GM18511 (cell line): ENCODE measurements around the gene SBF2.

Source experiments
- ATAC-seq: cut with Tn5 transposase; IDR thresholded peaks from one replicate; pipeline ENCODE4 v1.9.1; 2021; ENCODE audit warnings: mild to moderate bottlenecking, moderate library complexity; ENCODE audit not compliant: unreplicated experiment

SBF2 gene

GRCh38 chr11:9868641-9869040, 425.4 kb downstream of the SBF2 start:
- ATAC-seq = no peak

DNA sequence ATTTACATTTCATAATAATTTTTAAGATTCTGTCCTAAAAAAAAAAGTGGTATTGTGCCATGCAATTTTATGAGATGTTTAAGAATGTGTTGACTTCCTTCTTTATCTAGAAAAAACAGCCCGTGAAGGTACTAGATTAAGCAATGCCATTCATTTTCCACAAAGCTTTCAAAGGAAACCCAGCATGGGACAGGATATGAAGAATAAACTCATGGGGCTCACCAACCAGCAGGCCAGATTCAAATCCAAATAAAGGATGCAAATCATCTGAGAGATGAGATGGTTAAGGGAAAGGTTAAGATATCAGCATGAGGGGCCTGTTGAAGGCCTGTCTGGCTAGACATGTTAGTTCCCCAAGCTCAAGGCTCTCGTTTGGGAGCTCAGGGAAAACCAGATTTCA, 431.0 kb downstream of the SBF2 start:
- ATAC-seq = no peak

DNA sequence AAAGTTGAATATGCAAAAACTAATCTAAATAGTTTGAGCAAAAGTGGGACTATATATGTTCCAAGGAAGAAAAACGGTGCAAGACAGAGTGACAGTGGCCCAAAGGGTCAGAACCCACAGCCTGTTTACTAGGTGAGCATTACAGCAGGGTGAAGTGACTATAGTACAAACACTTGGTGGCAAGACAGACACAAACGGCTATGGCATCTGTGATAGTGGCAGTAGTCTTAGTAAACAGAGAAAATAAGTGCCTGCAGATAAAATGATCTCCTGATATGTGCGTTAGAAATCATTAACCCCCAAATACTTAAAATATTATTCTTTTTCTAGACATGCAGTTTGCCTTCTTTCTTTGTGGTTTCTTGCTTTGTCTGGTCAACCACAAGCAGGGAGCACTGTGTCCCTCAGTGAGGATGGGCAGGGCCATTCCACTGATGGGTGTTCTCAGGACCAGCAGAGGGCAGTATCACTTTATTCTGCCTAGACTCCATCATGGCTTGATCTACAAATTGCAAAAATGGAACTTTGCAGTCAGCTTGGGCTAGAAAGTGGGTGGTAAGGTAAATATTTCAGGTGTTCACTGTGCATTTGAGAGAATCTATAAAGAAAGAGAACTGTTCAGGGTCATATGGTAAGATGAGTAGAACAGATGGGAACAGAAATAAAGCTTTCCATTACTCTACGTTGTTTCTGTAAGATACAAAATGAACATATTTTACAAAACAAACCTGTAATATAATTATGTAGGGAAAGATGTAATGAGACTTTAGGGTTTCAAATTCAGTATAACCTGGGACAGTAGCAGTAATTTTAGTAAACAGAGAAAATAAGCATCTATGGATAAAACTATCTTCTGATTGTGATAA, 431.9 kb downstream of the SBF2 start:
- peak; percentile 91 for ATAC-seq

- no peak for ATAC-seq
These were observed 434.3 kb downstream of the SBF2 start for GRCh38 chr11:9859554-9860305.

GRCh38 chr11:9858822-9859221, 435.2 kb downstream of the SBF2 start:
- no peak for ATAC-seq

DNA sequence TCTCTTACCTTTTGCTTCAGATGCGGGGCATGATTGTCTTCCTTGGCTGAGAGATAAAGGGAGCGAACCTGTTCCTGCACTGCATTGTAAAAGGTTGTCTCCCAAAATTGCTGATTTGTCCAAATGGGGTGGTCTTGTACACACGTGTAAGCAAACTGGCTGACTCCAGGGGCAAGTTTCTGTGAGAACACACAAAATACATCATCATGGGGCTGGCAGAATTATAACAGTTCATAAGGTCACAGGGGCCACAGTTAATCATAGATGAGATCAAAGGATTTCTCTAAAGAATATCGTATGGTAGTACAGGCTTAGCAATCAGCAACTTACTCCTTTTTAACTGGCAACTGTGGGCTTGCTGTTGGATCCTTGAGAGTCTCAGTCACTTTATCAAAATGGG, 435.8 kb downstream of the SBF2 start:
- no peak for ATAC-seq

DNA sequence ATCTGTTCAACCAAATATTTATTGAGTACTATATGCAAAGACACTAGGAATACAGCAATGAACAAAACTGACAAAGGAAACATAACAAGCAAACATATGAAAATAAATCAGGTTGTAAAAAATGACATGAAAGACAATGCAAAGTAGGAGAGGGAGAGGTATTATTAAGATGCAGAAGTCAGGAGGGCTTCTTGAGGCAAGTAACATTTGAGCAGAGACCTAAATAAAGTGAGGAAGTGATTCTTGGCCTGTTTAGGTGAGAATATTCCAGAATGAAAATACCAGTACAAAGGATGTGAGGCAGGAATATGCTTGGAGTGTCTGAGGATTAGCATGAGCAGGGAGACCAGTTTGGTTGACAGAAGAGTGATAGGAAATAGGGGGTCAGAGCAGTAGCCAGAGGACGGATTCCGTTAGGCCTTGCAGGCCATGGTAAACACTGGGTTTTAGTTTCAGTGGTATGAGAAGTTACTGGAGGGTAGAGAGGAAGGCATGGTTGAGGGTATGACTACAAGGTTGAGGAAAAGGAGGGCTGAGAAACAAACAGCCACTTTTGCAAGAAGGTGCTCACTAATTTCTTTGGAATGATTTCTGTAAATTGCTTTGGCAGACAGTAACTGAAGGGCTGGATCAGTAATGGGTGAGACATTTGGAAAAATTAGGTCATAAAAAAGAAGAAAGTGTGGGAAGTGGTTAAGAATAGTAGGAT, 438.3 kb downstream of the SBF2 start:
- no peak for ATAC-seq

DNA sequence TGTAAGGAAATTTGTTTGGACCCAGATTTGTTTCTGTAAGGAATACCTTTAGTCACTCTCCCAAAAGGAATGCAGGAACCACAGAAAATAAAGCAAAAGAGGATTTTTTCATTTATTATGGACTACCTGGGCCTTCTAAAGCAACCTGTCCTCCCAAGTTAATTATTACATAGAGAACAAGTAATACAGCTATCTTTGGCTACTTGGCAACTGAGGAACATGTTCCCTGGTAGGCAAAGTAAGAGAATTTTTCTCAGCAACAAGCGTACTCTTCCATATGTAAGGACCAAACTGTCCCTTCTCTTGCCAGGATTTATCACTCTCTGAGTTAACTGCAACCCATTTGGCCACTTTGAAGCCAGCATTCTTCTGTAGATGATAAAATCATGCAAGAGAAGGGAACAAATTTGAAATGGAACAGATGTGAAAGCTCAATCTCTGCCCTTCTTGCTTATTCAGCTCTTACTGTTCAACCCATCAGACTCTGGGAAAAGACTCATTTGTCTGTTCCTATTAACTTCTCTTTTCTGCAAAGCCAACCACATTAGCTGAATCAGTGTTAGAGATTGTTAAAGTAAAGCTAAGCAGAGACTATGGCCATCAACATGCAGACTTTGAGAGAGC, 440.0 kb downstream of the SBF2 start:
- no peak for ATAC-seq

DNA sequence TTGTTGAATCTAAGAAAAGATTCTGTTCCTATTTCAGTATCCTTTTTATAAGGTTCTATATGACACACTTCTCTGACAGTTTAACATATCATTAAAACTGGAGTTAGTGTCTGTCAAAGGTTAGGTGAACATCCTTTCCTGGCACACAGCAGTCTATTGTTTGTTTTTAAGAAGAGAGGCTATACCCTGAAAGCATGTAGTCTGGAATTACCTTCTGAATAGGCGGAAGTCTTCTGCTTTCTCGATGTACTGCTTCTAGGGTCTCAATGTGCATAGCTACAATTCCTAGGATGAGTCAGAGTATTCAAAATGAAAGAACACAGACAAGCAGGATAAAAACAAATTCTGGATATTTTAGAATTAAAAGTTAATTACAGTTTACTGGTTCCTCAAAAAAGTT, 441.6 kb downstream of the SBF2 start:
- no peak for ATAC-seq

- ATAC-seq = no peak
These were observed 442.7 kb downstream of the SBF2 start for GRCh38 chr11:9851366-9851765.

DNA sequence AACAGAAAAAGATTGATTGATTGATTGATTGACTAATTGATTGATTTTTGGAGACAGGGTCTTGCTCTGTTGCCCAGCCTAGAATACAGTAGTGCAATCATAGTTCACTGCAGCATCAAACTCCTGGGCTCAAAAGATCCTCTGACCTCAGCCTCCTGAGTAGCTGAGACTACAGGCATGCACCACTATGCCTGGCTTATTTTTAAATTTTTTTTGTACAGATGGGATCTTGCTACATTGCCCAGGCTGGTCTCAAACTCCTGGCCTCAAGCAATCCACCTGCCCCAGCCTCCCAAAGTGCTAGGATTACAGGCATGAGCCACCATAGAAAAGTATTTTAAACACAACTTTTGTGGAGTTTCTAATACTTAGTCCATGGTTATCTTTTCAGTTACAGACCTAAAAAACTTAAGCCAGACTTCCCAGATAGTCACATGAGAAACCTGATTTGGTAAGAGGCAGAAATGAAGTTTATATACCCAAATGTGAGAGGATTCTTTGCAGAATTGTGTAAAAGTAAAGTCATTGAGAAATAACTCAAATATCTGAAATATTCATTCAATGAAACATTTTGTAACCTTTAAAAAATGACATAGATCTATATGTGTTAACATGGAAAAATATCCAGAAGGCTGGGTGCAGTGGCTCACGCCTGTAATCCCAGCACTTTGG, 443.7 kb downstream of the SBF2 start:
- no peak for ATAC-seq

- no peak for ATAC-seq
These were observed 444.6 kb downstream of the SBF2 start for GRCh38 chr11:9849389-9849788.

- ATAC-seq = no peak
These were observed 446.4 kb downstream of the SBF2 start for GRCh38 chr11:9847636-9848035.

DNA sequence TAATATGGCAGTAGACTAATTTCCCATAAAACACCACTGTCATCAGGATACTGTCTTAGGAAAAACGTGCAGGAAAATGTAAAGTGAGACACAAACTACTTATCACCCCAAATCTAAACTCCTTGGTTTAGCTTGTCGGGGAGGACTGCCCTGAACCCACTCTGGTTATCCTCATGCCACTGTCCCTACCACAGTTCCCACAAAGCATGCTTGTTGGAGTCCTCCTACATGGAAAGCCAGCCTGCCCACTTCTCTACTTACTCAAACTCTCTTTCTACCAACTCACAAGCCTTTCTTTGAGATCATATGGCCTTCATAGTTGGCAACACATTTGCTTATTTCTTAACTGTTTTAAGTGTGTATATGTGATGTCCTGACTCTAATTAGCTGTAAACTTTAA, 451.1 kb downstream of the SBF2 start:
- ATAC-seq = no peak

- no peak for ATAC-seq
These were observed 453.5 kb downstream of the SBF2 start for GRCh38 chr11:9840460-9841004.

DNA sequence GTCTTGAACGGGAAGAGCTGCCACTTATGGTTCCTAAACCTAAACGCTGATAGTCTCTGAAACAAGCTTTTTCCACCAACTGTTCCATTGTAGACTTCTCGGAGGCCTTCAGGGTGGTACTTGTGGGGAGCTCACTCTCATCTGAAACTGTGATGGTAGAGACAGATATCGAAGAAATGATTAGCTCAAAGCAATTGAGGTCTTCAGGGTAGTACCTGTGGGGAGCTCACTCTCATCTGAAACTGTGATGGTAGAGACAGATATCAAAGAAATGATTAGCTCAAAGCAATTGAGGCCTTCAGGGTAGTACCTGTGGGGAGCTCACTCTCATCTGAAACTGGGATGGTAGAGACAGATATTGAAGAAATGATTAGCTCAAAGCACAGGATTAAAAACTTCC, 454.5 kb downstream of the SBF2 start:
- ATAC-seq = peak; percentile 49

GRCh38 chr11:9838961-9839360, 455.1 kb downstream of the SBF2 start:
- ATAC-seq = peak; percentile 85

DNA sequence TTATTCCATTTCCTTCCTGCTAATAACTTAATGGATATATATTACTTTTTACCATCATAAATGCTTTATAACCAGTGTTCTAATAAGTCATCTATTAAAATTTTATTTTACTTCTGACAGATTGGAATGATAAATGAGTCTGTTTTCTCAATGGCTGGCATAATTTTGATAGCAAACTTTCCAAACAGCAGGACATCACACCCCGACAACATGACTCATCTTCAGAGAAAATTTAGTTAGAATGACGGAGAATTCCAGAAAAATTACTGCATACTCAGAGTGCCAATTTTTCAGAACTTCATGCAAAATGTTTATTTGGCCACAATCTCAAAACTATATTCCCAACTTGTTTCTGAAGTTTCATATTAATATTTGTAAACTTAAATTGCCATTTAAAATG, 455.8 kb downstream of the SBF2 start:
- ATAC-seq = no peak

GRCh38 chr11:9834291-9834690, 459.7 kb downstream of the SBF2 start:
- ATAC-seq = no peak

- ATAC-seq = no peak
These were observed 462.9 kb downstream of the SBF2 start for GRCh38 chr11:9831122-9831521.
